ENCODE measurements around the gene CNGA2. TPM values are rescaled to one million over a fixed set of nuclear protein-coding genes. Genes with fewer than 3 reads are reported as not detected.

CNGA2 gene
- total RNA-seq, 4 donors from 2014 or later, result not detected

GRCh38 chrX:151771726-151772125 is 37.2 kb downstream of the CNGA2 start:
- Histone ChIP-seq H3K4me1 (no peaks in the 10 kb centered on the region), H3K27me3 (no peaks in the 10 kb centered on the region), H3K27ac (no peak overlapping the region), H3K4me3 (no peak overlapping the region), H3K36me3 (no peaks in the 10 kb centered on the region), H3K9me3 (no peaks in the 10 kb centered on the region)
- no peak for DNase-seq
- TF ChIP-seq POLR2A (IDR thresholded peaks at IDR 0.05) (no peak), CTCF (IDR thresholded peaks at IDR 0.05) (no peak)
- intact Hi-C loops (cut with DNase I; ENCODE audit: low total_unique reads), result no loop called here

GRCh38 chrX:151773434-151773833 is 38.9 kb downstream of the CNGA2 start:
- Histone ChIP-seq H3K4me1 (no peaks in the 10 kb centered on the region), H3K27ac (no peak overlapping the region), H3K4me3 (no peak overlapping the region), H3K27me3 (no peaks in the 10 kb centered on the region), H3K36me3 (no peaks in the 10 kb centered on the region), H3K9me3 (no peaks in the 10 kb centered on the region)
- intact Hi-C loops (cut with DNase I; ENCODE audit: low total_unique reads), result no loop called here
- TF ChIP-seq CTCF (IDR thresholded peaks at IDR 0.05), result no peak
- TF ChIP-seq POLR2A (IDR thresholded peaks at IDR 0.05), result no peak
- DNase-seq, result no peak

GRCh38 chrX:151774421-151774820 is 39.9 kb downstream of the CNGA2 start:
- H3K4me1 ChIP-seq, result no peaks in the 10 kb centered on the region
- no peak overlapping the region for H3K4me3 ChIP-seq
- H3K27ac ChIP-seq, result no peak overlapping the region
- DNase-seq, result no peak
- no peaks in the 10 kb centered on the region for H3K27me3 ChIP-seq
- H3K36me3 ChIP-seq, result no peaks in the 10 kb centered on the region
- TF ChIP-seq CTCF (IDR thresholded peaks at IDR 0.05) (no peak), POLR2A (IDR thresholded peaks at IDR 0.05) (no peak)
- no peaks in the 10 kb centered on the region for H3K9me3 ChIP-seq
- intact Hi-C loops (cut with DNase I; ENCODE audit: low total_unique reads), result no loop called here

GRCh38 chrX:151776181-151776731 is 41.7 kb downstream of the CNGA2 start:
- intact Hi-C loops (cut with DNase I; ENCODE audit: low total_unique reads), result no loop called here
- H3K36me3 ChIP-seq, result no peaks in the 10 kb centered on the region
- no peaks in the 10 kb centered on the region for H3K27me3 ChIP-seq
- H3K27ac ChIP-seq, result no peak overlapping the region
- TF ChIP-seq POLR2A (IDR thresholded peaks at IDR 0.05) (no peak), CTCF (IDR thresholded peaks at IDR 0.05) (no peak)
- H3K9me3 ChIP-seq, result no peaks in the 10 kb centered on the region
- H3K4me1 ChIP-seq, result no peaks in the 10 kb centered on the region
- H3K4me3 ChIP-seq, result no peak overlapping the region
- no peak for DNase-seq

GRCh38 chrX:151776936-151777335 is 42.4 kb downstream of the CNGA2 start:
- intact Hi-C loops (cut with DNase I; ENCODE audit: low total_unique reads), result no loop called here
- no peak for DNase-seq
- Histone ChIP-seq H3K36me3 (no peaks in the 10 kb centered on the region), H3K4me3 (no peak overlapping the region), H3K27ac (no peak overlapping the region), H3K9me3 (no peaks in the 10 kb centered on the region), H3K27me3 (no peaks in the 10 kb centered on the region), H3K4me1 (no peaks in the 10 kb centered on the region)
- TF ChIP-seq POLR2A (IDR thresholded peaks at IDR 0.05) (no peak), CTCF (IDR thresholded peaks at IDR 0.05) (no peak)

Measured in uterus (tissue), 4 donors.